T-helper 2 cell (primary cell): ENCODE data around the gene AFF2.

Experiments used
- DNase-seq, 5 experiments: peaks; one replicate each; pipeline versions ENCODE4 v3.0.0 to v3.0.0-alpha.2; 2012 to 2022

AFF2 gene

GRCh38 chrX:148592595-148592994 is 92.2 kb downstream of the AFF2 start:
- DNase-seq: no peak

- DNase-seq: no peak
Measured at GRCh38 chrX:148593146-148593545, 92.7 kb downstream of the AFF2 start.

GRCh38 chrX:148593987-148594386 is 93.6 kb downstream of the AFF2 start:
- DNase-seq: no peak

GRCh38 chrX:148599404-148599803 is 99.0 kb downstream of the AFF2 start:
- DNase-seq: no peak

GRCh38 chrX:148600131-148600530 is 99.7 kb downstream of the AFF2 start:
- no peak for DNase-seq

- no peak for DNase-seq
Measured at GRCh38 chrX:148600581-148600980, 100.2 kb downstream of the AFF2 start.

GRCh38 chrX:148601034-148601433 is 100.6 kb downstream of the AFF2 start:
- no peak for DNase-seq

GRCh38 chrX:148609515-148610327 is 109.3 kb downstream of the AFF2 start:
- DNase-seq: no peak

GRCh38 chrX:148610328-148610698 is 109.9 kb downstream of the AFF2 start:
- no peak for DNase-seq

GRCh38 chrX:148611993-148612392 is 111.6 kb downstream of the AFF2 start:
- DNase-seq: no peak

- DNase-seq: no peak
Measured at GRCh38 chrX:148612431-148612830, 112.0 kb downstream of the AFF2 start.

GRCh38 chrX:148613636-148614035 is 113.2 kb downstream of the AFF2 start:
- DNase-seq: no peak

- DNase-seq: no peak
Measured at GRCh38 chrX:148615491-148615890, 115.1 kb downstream of the AFF2 start.

- no peak for DNase-seq
Measured at GRCh38 chrX:148618470-148619445, 118.3 kb downstream of the AFF2 start.

- DNase-seq: no peak
Measured at GRCh38 chrX:148620023-148620422, 119.6 kb downstream of the AFF2 start.

GRCh38 chrX:148624951-148625474 is 124.6 kb downstream of the AFF2 start:
- no peak for DNase-seq

- DNase-seq: no peak
Measured at GRCh38 chrX:148628621-148629020, 128.2 kb downstream of the AFF2 start.

- DNase-seq: no peak
Measured at GRCh38 chrX:148629434-148629833, 129.0 kb downstream of the AFF2 start.

- no peak for DNase-seq
Measured at GRCh38 chrX:148632444-148632843, 132.0 kb downstream of the AFF2 start.

- DNase-seq: no peak
Measured at GRCh38 chrX:148633218-148633908, 132.9 kb downstream of the AFF2 start.

GRCh38 chrX:148634591-148634990 is 134.2 kb downstream of the AFF2 start:
- DNase-seq: no peak

- DNase-seq: no peak
Measured at GRCh38 chrX:148643460-148643859, 143.0 kb downstream of the AFF2 start.

- DNase-seq: no peak
Measured at GRCh38 chrX:148647651-148648050, 147.2 kb downstream of the AFF2 start.
